OCI-LY7 (cell line): ENCODE results near the gene PAMR1. TPM values are rescaled to one million over a fixed set of nuclear protein-coding genes. Genes with fewer than 3 reads are reported as not detected.

Source experiments
- Bru-seq: library from RNA; stranded (reverse); fragments of 400-500 nt; gene quantifications from one replicate; lab custom pipeline; 2021; lab: Mats Ljungman, UMichigan
- BruChase-seq, 2 experiments: library from RNA; stranded (reverse); fragments of 400-500 nt; gene quantifications; one replicate each; lab custom pipeline; 2021; lab: Mats Ljungman, UMichigan
- BruUV-seq: library from RNA; stranded (reverse); fragments of 400-500 nt; replicated peaks from 2 replicates; lab custom pipeline; 2021; lab: Mats Ljungman, UMichigan
- CTCF ChIA-PET: fragments of 300-600 bp; sonication (Branson Sonifier 250); formaldehyde crosslinking; loops from one replicate; lab custom pipeline; 2022; ENCODE audit warnings: antibody characterized with exemption; ENCODE audit not compliant: unreplicated experiment; lab: Charles Lee
- POLR2A ChIA-PET: fragments of 300-600 bp; sonication (Branson Sonifier 250); formaldehyde crosslinking; loops from one replicate; lab custom pipeline; 2022; ENCODE audit warnings: antibody characterized with exemption; lab: Charles Lee
- DNase-seq: peaks from one replicate; pipeline ENCODE4 v3.0.0-alpha.2; 2015; ENCODE audit warnings: low spot score
- H2AFZ ChIP-seq: fragments of 200-600 bp; sonication (generic), shearing (Covaris generic); 2 replicates; pipeline ENCODE4 v1.6.1; 2014; ENCODE audit warnings: mild to moderate bottlenecking, antibody characterized with exemption, low read length, moderate library complexity
- H3K27ac ChIP-seq: fragments of 200-600 bp; sonication (generic); 2 replicates; pipeline ENCODE4 v1.5.1; 2014; ENCODE audit warnings: mixed run types, low read depth, mild to moderate bottlenecking, moderate library complexity, low read length, inconsistent platforms; ENCODE audit not compliant: poor library complexity, severe bottlenecking
- H3K36me3 ChIP-seq: fragments of 200-600 bp; sonication (generic); 2 replicates; pipeline ENCODE4 v1.6.1; 2014; ENCODE audit warnings: mild to moderate bottlenecking, antibody characterized with exemption, low read length, moderate library complexity, mixed read lengths; ENCODE audit not compliant: insufficient read depth
- H3K4me1 ChIP-seq: fragments of 200-600 bp; sonication (generic); 2 replicates; pipeline ENCODE4 v1.5.1; 2014; ENCODE audit warnings: mild to moderate bottlenecking, low read length; ENCODE audit not compliant: insufficient read depth, poor library complexity, severe bottlenecking
- H3K4me2 ChIP-seq: fragments of 200-600 bp; sonication (generic); 2 replicates; pipeline ENCODE4 v1.6.1; 2014; ENCODE audit warnings: mild to moderate bottlenecking, low read length
- H3K4me3 ChIP-seq: fragments of 200-600 bp; sonication (generic); 2 replicates; pipeline ENCODE4 v1.5.1; 2014; ENCODE audit warnings: mild to moderate bottlenecking, low read depth, low read length; ENCODE audit not compliant: poor library complexity, severe bottlenecking
- H3K79me2 ChIP-seq: fragments of 200-600 bp; sonication (generic); 2 replicates; pipeline ENCODE4 v1.6.1; 2016; ENCODE audit warnings: low read depth, mild to moderate bottlenecking, low read length, moderate library complexity, mixed read lengths; ENCODE audit not compliant: insufficient read depth
- H3K9me2 ChIP-seq: fragments of 200-600 bp; sonication (generic); 2 replicates; pipeline ENCODE4 v1.6.1; 2016; ENCODE audit warnings: mild to moderate bottlenecking, low read length, mixed read lengths; ENCODE audit not compliant: insufficient read depth
- H3K9me3 ChIP-seq: fragments of 200-600 bp; sonication (generic); 2 replicates; pipeline ENCODE4 v1.6.1; 2014; ENCODE audit warnings: mild to moderate bottlenecking, mixed run types, low read length, mixed read lengths
- H4K20me1 ChIP-seq: fragments of 200-600 bp; sonication (generic); 2 replicates; pipeline ENCODE4 v1.6.1; 2014; ENCODE audit warnings: mild to moderate bottlenecking, antibody characterized with exemption, low read length, moderate library complexity, mixed read lengths; ENCODE audit not compliant: insufficient read depth
- EZH2phosphoT487 ChIP-seq: fragments of 200-600 bp; sonication (generic); IDR thresholded peaks from 2 replicates; pipeline ENCODE4 v1.6.1; 2018; ENCODE audit warnings: low read depth, borderline replicate concordance, mild to moderate bottlenecking, mixed run types, antibody characterized with exemption, low read length, moderate library complexity, mixed read lengths
- intact Hi-C: fragments of 100-400 bp; cut with micrococcal nuclease; formaldehyde crosslinking; loops from one replicate; pipeline ENCODE4 v1.10.0; 2022; ENCODE audit not compliant: unreplicated experiment
- long read RNA-seq: library from polyadenylated mRNA; stranded (forward); transcript quantifications from one replicate; pipeline ENCODE4 v2.0.0, GENCODE V29; 2022
- total RNA-seq, 2 experiments: library from RNA; depleted of rRNA in 1 of 2; stranded (reverse); fragments of >200 nt in 1 of 2; shearing (Covaris generic) in 1 of 2; gene quantifications; 2 replicates each; pipeline ENCODE4 v1.2.3, GENCODE V29; 2014 to 2022
- TF ChIP-seq, protein P1 (sequence below): fragments of 200-600 bp; sonication (generic); conservative IDR thresholded peaks from 2 replicates; pipeline ENCODE4 v1.5.1; 2014; ENCODE audit warnings: mild to moderate bottlenecking, antibody characterized with exemption, low read length, moderate library complexity, mixed read lengths

The PAMR1 gene, protein sequence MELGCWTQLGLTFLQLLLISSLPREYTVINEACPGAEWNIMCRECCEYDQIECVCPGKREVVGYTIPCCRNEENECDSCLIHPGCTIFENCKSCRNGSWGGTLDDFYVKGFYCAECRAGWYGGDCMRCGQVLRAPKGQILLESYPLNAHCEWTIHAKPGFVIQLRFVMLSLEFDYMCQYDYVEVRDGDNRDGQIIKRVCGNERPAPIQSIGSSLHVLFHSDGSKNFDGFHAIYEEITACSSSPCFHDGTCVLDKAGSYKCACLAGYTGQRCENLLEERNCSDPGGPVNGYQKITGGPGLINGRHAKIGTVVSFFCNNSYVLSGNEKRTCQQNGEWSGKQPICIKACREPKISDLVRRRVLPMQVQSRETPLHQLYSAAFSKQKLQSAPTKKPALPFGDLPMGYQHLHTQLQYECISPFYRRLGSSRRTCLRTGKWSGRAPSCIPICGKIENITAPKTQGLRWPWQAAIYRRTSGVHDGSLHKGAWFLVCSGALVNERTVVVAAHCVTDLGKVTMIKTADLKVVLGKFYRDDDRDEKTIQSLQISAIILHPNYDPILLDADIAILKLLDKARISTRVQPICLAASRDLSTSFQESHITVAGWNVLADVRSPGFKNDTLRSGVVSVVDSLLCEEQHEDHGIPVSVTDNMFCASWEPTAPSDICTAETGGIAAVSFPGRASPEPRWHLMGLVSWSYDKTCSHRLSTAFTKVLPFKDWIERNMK
- total RNA-seq (2014; rRNA removed; shearing (Covaris generic)): not detected in 2 replicates
- total RNA-seq (2022): not detected in 2 replicates
- Bru-seq, nascent RNA: not detected
- BruChase-seq, experiment 1, labeled RNA remaining after a 6-hour chase: percentile 3 among the genes with signal in this experiment
- not detected for BruChase-seq, experiment 2, labeled RNA remaining after a 2-hour chase
- long read RNA-seq: 0 reads

DNA sequence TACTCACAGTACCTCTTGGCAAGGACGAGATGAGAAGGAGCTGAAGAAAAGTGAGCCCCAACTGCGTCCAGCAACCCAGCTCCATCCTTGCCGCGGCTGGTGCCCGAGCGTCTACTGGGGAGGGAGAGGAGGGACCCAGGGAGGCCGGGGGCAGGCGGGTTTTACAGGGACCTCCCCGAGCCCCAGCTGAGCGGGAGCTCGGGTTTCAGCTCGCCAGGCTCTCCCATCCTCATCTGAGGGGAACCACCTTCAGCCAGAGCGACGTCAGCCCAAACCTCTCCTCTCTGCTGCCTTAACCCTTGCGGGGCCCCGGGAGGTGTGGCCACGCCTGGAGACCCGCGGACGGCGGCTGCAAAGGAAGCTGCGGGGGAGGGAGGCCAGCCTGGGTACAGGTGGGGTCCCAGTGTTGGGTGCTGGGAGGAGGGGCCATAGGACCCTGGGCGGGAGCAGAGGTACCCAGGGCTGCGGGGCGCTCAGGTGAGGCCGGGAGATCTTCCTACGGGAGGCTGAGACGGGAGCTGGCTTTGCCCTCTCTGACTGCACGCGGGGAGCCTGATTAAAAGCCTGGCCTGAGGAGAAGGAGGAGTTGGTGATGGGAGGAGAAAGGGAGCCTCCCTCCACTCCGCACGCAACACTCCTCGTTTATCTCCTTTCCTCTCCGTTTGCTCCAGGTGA is at the start of gene PAMR1:
TSS of gene PAMR1 (minus strand) at position 116 of the 675 bp plus-strand sequence. CDS start at position 85, 31 bp downstream.
- ChIA-PET CTCF (no interaction called here), POLR2A (interaction anchor here (0.6 kb wide), 1 partner anchor 644 kb away, joined by 4 read pairs; no protein-coding TSS in a partner anchor)
- no peak within 1 kb of the TSS for H3K4me3 ChIP-seq
- no peak within 1 kb of the TSS for H2AFZ ChIP-seq
- TF ChIP-seq EZH2phosphoT487: no peak
- TF ChIP-seq, protein P1, sequence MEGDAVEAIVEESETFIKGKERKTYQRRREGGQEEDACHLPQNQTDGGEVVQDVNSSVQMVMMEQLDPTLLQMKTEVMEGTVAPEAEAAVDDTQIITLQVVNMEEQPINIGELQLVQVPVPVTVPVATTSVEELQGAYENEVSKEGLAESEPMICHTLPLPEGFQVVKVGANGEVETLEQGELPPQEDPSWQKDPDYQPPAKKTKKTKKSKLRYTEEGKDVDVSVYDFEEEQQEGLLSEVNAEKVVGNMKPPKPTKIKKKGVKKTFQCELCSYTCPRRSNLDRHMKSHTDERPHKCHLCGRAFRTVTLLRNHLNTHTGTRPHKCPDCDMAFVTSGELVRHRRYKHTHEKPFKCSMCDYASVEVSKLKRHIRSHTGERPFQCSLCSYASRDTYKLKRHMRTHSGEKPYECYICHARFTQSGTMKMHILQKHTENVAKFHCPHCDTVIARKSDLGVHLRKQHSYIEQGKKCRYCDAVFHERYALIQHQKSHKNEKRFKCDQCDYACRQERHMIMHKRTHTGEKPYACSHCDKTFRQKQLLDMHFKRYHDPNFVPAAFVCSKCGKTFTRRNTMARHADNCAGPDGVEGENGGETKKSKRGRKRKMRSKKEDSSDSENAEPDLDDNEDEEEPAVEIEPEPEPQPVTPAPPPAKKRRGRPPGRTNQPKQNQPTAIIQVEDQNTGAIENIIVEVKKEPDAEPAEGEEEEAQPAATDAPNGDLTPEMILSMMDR: no peak
- no peaks in the 10 kb centered on the region for H4K20me1 ChIP-seq
- H3K4me2 ChIP-seq: no peak within 1 kb of the TSS
- H3K27ac ChIP-seq: no peak within 1 kb of the TSS
- no peaks in the 10 kb centered on the region for H3K79me2 ChIP-seq
- no peaks in the 10 kb centered on the region for H3K9me3 ChIP-seq
- BruUV-seq: no TSS peak
- no peaks in the 10 kb centered on the region for H3K4me1 ChIP-seq
- DNase-seq: no peak
- H3K36me3 ChIP-seq: no peaks in the 10 kb centered on the region
- intact Hi-C loops: no loop called here
- H3K9me2 ChIP-seq: no peaks in the 10 kb centered on the region

DNA sequence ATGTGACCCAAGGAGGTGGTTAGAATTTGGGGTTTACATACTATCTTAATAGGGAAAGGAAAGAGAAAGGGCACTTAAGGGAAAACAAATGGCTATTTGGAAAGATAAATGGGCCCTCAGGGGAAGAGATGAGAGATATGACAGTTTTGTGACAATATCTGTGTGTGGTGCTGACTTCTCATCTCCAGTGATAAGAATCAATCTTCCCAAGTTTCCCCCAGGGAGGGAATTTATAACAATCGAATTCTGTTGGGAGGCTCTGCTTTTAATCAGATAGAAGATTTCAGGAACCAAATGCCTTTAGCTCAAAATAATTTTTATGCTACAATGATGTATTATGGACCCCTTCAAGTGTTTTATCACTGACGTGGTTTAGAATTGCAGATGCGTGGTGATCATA is 46.3 kb upstream of the PAMR1 start:
- Histone ChIP-seq H3K27ac (no peak overlapping the region), H3K4me2 (no peak overlapping the region), H3K79me2 (no peaks in the 10 kb centered on the region), H3K36me3 (no peaks in the 10 kb centered on the region), H4K20me1 (no peaks in the 10 kb centered on the region), H3K9me3 (no peaks in the 10 kb centered on the region), H3K9me2 (no peaks in the 10 kb centered on the region), H2AFZ (no peak overlapping the region), H3K4me3 (no peak overlapping the region), H3K4me1 (no peaks in the 10 kb centered on the region)
- TF ChIP-seq EZH2phosphoT487: no peak
- TF ChIP-seq, protein P1: no peak
- no TSS peak for BruUV-seq
- CTCF ChIA-PET: no interaction called here
- intact Hi-C loops: no loop called here
- DNase-seq: no peak
- POLR2A ChIA-PET: no interaction called here
